HepG2 (cell line): ENCODE measurements around the gene UBC. TPM values are rescaled to one million over a fixed set of nuclear protein-coding genes. Genes with fewer than 3 reads are reported as not detected.

Experiments
- FOXO1 ChIP-seq: sonication (generic); formaldehyde crosslinking; IDR thresholded peaks from 2 replicates; pipeline ENCODE4 v1.4.0; 2020; ENCODE audit warnings: missing genetic modification reagents
- POGZ ChIP-seq: sonication (generic); formaldehyde crosslinking; IDR thresholded peaks from 2 replicates; pipeline ENCODE4 v1.4.0; 2020; ENCODE audit warnings: mild to moderate bottlenecking, missing genetic modification reagents
- SALL1 ChIP-seq: sonication (generic); formaldehyde crosslinking; IDR thresholded peaks from 2 replicates; pipeline ENCODE4 v1.8.0; 2022; ENCODE audit warnings: mild to moderate bottlenecking, missing genetic modification reagents
- TGIF2 ChIP-seq: IDR thresholded peaks from 2 replicates; pipeline ENCODE4 v1.6.1; 2016; ENCODE audit warnings: control low read depth, missing compliant biosample characterization
- ZBTB38 ChIP-seq: sonication (generic); formaldehyde crosslinking; IDR thresholded peaks from 2 replicates; pipeline ENCODE4 v1.5.1; 2020; ENCODE audit warnings: mild to moderate bottlenecking, missing genetic modification reagents
- polyA plus RNA-seq, 8 experiments: library from polyadenylated mRNA; depleted of rRNA in 3 of 8; stranded (reverse) in 7 of 8; unstranded in 1 of 8; fragments of >200 nt; fragmentation: Illumina TruSeq in 4 of 8; extraction: Trizol in 4 of 8; gene quantifications; 2 replicates each; pipeline versions ENCODE4 v1.2.1 to v1.2.3, GENCODE V29; 2011 to 2016; ENCODE audit warnings: low read depth in 4 of 8, missing spikeins in 1 of 8, mixed read lengths in 1 of 8; ENCODE audit not compliant: insufficient read depth in 1 of 8
- total RNA-seq, 5 experiments: library from RNA; depleted of rRNA; stranded (reverse); fragments of >200 nt; fragmentation: Illumina TruSeq; extraction: Trizol; gene quantifications; 2 replicates each; pipeline ENCODE4 v1.2.3, GENCODE V29; 2016; ENCODE audit warnings: low read depth in 1 of 5
- TF ChIP-seq, protein P1 (sequence below): sonication (generic); formaldehyde crosslinking; IDR thresholded peaks from 2 replicates; pipeline ENCODE4 v1.5.1; 2020; ENCODE audit warnings: mild to moderate bottlenecking, missing genetic modification reagents, borderline replicate concordance
- TF ChIP-seq, protein P2 (sequence below): sonication (generic); formaldehyde crosslinking; IDR thresholded peaks from 2 replicates; pipeline ENCODE4 v1.8.0; 2022; ENCODE audit warnings: mild to moderate bottlenecking, missing genetic modification reagents; ENCODE audit not compliant: insufficient replicate concordance
- TF ChIP-seq, protein P3 (sequence below), 2 experiments: sonication (generic) in 1 of 2; formaldehyde crosslinking in 1 of 2; IDR thresholded peaks; 2 replicates each; pipeline versions ENCODE4 v1.6.1 to v1.9.0; 2014 to 2022; ENCODE audit warnings: antibody characterized with exemption in 1 of 2, borderline replicate concordance in 1 of 2, inconsistent platforms in 1 of 2, low read depth in 1 of 2, missing genetic modification reagents in 1 of 2
- TF ChIP-seq, protein P4 (sequence below): sonication (generic); formaldehyde crosslinking; IDR thresholded peaks from 2 replicates; pipeline ENCODE4 v1.4.0; 2020; ENCODE audit warnings: missing genetic modification reagents
- TF ChIP-seq, protein P5 (sequence below): IDR thresholded peaks from 2 replicates; pipeline ENCODE4 v1.6.1; 2016; ENCODE audit warnings: missing genetic modification reagents, missing compliant biosample characterization

Gene UBC
- total and polyA plus RNA-seq, 2 of the 13 experiments (the other 11 are each of a cell fraction or from before 2014, with no cell fraction given), result 805 to 1,432 TPM

DNA sequence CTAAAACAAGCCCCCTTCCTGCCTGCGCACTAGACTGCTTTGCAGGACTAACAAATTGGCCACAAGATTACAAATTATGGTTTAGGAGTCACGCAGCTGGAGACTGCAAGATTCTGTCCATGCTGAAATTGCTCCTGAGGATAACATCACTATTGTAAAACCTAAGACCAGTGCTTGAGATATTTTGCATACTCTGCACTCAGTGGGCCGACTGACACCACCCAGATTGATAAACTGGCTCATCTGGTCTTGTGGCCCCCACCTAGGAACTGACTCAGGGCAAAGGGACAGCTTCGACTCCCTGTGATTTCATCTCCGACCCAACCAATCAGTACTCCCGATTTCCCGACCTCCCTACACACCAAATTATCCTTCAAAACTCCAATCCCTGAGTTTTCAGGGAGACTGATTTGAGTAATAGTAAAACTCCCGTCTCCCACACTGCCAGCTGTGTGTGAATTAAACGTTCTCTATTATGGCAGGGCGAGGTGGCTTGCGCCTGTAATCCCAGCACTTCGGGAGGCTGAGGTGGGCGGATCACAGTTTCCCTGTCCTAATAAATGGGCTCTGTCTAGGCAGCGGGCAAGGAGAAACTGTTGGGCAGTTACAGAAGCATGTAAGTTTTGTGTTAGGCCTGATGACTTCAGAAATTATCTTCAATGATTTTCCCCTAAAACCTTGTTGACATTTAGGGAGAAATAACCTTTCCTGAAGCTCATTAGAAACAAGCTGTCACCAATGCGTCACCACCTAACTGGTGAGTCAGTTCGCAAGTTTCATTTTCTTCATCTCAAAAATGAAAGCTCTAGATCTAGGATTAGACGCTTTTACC, 5.3 kb upstream of the UBC start (continued):
- TF ChIP-seq, protein P1, sequence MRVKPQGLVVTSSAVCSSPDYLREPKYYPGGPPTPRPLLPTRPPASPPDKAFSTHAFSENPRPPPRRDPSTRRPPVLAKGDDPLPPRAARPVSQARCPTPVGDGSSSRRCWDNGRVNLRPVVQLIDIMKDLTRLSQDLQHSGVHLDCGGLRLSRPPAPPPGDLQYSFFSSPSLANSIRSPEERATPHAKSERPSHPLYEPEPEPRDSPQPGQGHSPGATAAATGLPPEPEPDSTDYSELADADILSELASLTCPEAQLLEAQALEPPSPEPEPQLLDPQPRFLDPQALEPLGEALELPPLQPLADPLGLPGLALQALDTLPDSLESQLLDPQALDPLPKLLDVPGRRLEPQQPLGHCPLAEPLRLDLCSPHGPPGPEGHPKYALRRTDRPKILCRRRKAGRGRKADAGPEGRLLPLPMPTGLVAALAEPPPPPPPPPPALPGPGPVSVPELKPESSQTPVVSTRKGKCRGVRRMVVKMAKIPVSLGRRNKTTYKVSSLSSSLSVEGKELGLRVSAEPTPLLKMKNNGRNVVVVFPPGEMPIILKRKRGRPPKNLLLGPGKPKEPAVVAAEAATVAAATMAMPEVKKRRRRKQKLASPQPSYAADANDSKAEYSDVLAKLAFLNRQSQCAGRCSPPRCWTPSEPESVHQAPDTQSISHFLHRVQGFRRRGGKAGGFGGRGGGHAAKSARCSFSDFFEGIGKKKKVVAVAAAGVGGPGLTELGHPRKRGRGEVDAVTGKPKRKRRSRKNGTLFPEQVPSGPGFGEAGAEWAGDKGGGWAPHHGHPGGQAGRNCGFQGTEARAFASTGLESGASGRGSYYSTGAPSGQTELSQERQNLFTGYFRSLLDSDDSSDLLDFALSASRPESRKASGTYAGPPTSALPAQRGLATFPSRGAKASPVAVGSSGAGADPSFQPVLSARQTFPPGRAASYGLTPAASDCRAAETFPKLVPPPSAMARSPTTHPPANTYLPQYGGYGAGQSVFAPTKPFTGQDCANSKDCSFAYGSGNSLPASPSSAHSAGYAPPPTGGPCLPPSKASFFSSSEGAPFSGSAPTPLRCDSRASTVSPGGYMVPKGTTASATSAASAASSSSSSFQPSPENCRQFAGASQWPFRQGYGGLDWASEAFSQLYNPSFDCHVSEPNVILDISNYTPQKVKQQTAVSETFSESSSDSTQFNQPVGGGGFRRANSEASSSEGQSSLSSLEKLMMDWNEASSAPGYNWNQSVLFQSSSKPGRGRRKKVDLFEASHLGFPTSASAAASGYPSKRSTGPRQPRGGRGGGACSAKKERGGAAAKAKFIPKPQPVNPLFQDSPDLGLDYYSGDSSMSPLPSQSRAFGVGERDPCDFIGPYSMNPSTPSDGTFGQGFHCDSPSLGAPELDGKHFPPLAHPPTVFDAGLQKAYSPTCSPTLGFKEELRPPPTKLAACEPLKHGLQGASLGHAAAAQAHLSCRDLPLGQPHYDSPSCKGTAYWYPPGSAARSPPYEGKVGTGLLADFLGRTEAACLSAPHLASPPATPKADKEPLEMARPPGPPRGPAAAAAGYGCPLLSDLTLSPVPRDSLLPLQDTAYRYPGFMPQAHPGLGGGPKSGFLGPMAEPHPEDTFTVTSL (CRISPR knock-in tag), result 0 out of 2 replicates have a peak, but pooled peaks have one; percentile 7
- TF ChIP-seq ZBTB38 (CRISPR knock-in tag) (0 out of 2 replicates have a peak, but pooled peaks have one; percentile 47), POGZ (CRISPR knock-in tag) (no peak), SALL1 (CRISPR knock-in tag) (peak; percentile 16; the same call in 1 of the 2 replicates), TGIF2 (CRISPR knock-in tag) (peak; percentile 54; the same call in 1 of the 2 replicates), FOXO1 (CRISPR knock-in tag) (no peak)
- TF ChIP-seq, protein P2, sequence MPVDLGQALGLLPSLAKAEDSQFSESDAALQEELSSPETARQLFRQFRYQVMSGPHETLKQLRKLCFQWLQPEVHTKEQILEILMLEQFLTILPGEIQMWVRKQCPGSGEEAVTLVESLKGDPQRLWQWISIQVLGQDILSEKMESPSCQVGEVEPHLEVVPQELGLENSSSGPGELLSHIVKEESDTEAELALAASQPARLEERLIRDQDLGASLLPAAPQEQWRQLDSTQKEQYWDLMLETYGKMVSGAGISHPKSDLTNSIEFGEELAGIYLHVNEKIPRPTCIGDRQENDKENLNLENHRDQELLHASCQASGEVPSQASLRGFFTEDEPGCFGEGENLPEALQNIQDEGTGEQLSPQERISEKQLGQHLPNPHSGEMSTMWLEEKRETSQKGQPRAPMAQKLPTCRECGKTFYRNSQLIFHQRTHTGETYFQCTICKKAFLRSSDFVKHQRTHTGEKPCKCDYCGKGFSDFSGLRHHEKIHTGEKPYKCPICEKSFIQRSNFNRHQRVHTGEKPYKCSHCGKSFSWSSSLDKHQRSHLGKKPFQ (CRISPR knock-in tag), result peak; percentile 72
- TF ChIP-seq, protein P3, sequence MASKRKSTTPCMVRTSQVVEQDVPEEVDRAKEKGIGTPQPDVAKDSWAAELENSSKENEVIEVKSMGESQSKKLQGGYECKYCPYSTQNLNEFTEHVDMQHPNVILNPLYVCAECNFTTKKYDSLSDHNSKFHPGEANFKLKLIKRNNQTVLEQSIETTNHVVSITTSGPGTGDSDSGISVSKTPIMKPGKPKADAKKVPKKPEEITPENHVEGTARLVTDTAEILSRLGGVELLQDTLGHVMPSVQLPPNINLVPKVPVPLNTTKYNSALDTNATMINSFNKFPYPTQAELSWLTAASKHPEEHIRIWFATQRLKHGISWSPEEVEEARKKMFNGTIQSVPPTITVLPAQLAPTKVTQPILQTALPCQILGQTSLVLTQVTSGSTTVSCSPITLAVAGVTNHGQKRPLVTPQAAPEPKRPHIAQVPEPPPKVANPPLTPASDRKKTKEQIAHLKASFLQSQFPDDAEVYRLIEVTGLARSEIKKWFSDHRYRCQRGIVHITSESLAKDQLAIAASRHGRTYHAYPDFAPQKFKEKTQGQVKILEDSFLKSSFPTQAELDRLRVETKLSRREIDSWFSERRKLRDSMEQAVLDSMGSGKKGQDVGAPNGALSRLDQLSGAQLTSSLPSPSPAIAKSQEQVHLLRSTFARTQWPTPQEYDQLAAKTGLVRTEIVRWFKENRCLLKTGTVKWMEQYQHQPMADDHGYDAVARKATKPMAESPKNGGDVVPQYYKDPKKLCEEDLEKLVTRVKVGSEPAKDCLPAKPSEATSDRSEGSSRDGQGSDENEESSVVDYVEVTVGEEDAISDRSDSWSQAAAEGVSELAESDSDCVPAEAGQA (IDR thresholded peaks at IDR 0.05; ENCODE audit: low read depth), result 0 out of 2 replicates have a peak, but pooled peaks have one; percentile 44
- TF ChIP-seq, protein P3 (CRISPR knock-in tag; IDR thresholded peaks at IDR 0.05; ENCODE audit: borderline replicate concordance), result no peak
- TF ChIP-seq, protein P4, sequence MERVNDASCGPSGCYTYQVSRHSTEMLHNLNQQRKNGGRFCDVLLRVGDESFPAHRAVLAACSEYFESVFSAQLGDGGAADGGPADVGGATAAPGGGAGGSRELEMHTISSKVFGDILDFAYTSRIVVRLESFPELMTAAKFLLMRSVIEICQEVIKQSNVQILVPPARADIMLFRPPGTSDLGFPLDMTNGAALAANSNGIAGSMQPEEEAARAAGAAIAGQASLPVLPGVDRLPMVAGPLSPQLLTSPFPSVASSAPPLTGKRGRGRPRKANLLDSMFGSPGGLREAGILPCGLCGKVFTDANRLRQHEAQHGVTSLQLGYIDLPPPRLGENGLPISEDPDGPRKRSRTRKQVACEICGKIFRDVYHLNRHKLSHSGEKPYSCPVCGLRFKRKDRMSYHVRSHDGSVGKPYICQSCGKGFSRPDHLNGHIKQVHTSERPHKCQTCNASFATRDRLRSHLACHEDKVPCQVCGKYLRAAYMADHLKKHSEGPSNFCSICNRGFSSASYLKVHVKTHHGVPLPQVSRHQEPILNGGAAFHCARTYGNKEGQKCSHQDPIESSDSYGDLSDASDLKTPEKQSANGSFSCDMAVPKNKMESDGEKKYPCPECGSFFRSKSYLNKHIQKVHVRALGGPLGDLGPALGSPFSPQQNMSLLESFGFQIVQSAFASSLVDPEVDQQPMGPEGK (CRISPR knock-in tag), result 0 out of 2 replicates have a peak, but pooled peaks have one; percentile 40
- TF ChIP-seq, protein P5, sequence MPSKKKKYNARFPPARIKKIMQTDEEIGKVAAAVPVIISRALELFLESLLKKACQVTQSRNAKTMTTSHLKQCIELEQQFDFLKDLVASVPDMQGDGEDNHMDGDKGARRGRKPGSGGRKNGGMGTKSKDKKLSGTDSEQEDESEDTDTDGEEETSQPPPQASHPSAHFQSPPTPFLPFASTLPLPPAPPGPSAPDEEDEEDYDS (CRISPR knock-in tag), result peak; percentile 87
